GM12878 (cell line): Measurements from ENCODE around the gene ATP6V1C2. TPM values are rescaled to one million over a fixed set of nuclear protein-coding genes. Genes with fewer than 3 reads are reported as not detected.

Experiments
- ATAC-seq: fragments of 200-7000 bp; cut with Tn5 transposase; 3 replicates; pipeline ENCODE4 v1.9.1; 2020; ENCODE audit warnings: mild to moderate bottlenecking, moderate library complexity
- BruUV-seq: library from RNA; stranded (reverse); fragments of 400-500 nt; replicated peaks from 2 replicates; lab custom pipeline; 2021; lab: Mats Ljungman, UMichigan
- CTCF ChIA-PET: fragments of 300-600 bp; sonication (Branson Sonifier 250); formaldehyde crosslinking; extraction: SDS; loops from one replicate; lab custom pipeline; 2021; ENCODE audit warnings: inconsistent platforms; lab: Yijun Ruan, JAX
- POLR2A ChIA-PET: fragments of 350-600 bp; formaldehyde crosslinking; extraction: SDS; loops from one replicate; lab custom pipeline; 2021; ENCODE audit warnings: inconsistent platforms; lab: Charles Lee
- RAD21 ChIA-PET: fragments of 300-600 bp; sonication (Branson Sonifier 250); formaldehyde crosslinking; loops from one replicate; lab custom pipeline; 2023; ENCODE audit warnings: antibody characterized with exemption; ENCODE audit not compliant: unreplicated experiment; lab: Charles Lee
- SMC1A ChIA-PET: fragments of 300-600 bp; sonication (Branson Sonifier 250); formaldehyde crosslinking; loops from one replicate; lab custom pipeline; 2023; ENCODE audit not compliant: unreplicated experiment, uncharacterized antibody; lab: Charles Lee
- DNase-seq: peaks from one replicate; pipeline ENCODE4 v3.0.0-alpha.2; 2011; ENCODE audit warnings: low read depth, low spot score
- FAIRE-seq: peaks from 3 replicates; lab custom pipeline; 2011; peaks lifted over from hg19 to GRCh38; lab: Jason Lieb, UNC
- H2AFZ ChIP-seq: 2 replicates; pipeline ENCODE4 v1.6.0; 2011; ENCODE audit warnings: low read depth, low read length, control low read depth; ENCODE audit not compliant: control insufficient read depth
- H3K27ac ChIP-seq: 2 replicates; pipeline ENCODE4 v1.5.1; 2011; ENCODE audit warnings: control low read depth; ENCODE audit not compliant: control insufficient read depth, insufficient read depth
- H3K27me3 ChIP-seq, 2 experiments: replicated peaks in 1 of 2; 2 replicates each; pipeline versions ENCODE4 v1.6.0 to v1.6.1; 2011; ENCODE audit warnings: low read length in 1 of 2; ENCODE audit not compliant: control insufficient read depth in 2 of 2, insufficient read depth in 2 of 2
- H3K36me3 ChIP-seq, 2 experiments: 2 replicates each; pipeline ENCODE4 v1.5.1; 2011; ENCODE audit warnings: low read length in 1 of 2; ENCODE audit not compliant: control insufficient read depth in 2 of 2, insufficient read depth in 2 of 2
- H3K4me1 ChIP-seq: 2 replicates; pipeline ENCODE4 v1.6.1; 2011; ENCODE audit warnings: mild to moderate bottlenecking, low read length, moderate library complexity, mixed read lengths; ENCODE audit not compliant: control insufficient read depth, insufficient read depth
- H3K4me2 ChIP-seq: 2 replicates; pipeline ENCODE4 v1.6.0; 2011; ENCODE audit warnings: control low read depth; ENCODE audit not compliant: control insufficient read depth, insufficient read depth
- H3K4me3 ChIP-seq: fragments of 200-600 bp; sonication (generic); 2 replicates; pipeline ENCODE4 v1.5.1; 2016
- H3K79me2 ChIP-seq: 2 replicates; pipeline ENCODE4 v1.6.0; 2011; ENCODE audit warnings: low read length; ENCODE audit not compliant: control insufficient read depth, insufficient read depth
- H3K9ac ChIP-seq: 2 replicates; pipeline ENCODE4 v1.8.0; 2011; ENCODE audit warnings: low read length, control low read depth, mixed read lengths; ENCODE audit not compliant: control insufficient read depth, insufficient read depth
- H3K9me3 ChIP-seq: replicated peaks from 3 replicates; pipeline ENCODE4 v1.5.1; 2011; ENCODE audit warnings: mild to moderate bottlenecking, low read length; ENCODE audit not compliant: control insufficient read depth, insufficient read depth
- H4K20me1 ChIP-seq: 2 replicates; pipeline ENCODE4 v1.6.0; 2011; ENCODE audit not compliant: control insufficient read depth, insufficient read depth
- ASH2L ChIP-seq: fragments of 300-600, 200-600 bp; sonication (generic); IDR thresholded peaks from 2 replicates; pipeline ENCODE4 v1.6.1; 2017; ENCODE audit warnings: low read depth, mild to moderate bottlenecking, borderline replicate concordance
- ATF7 ChIP-seq: fragments of 450-650 bp; IDR thresholded peaks from 2 replicates; pipeline ENCODE4 v1.6.1; 2016; ENCODE audit warnings: low read depth, mild to moderate bottlenecking
- BACH1 ChIP-seq: fragments of 450-650 bp; IDR thresholded peaks from 2 replicates; pipeline ENCODE4 v1.6.1; 2017; ENCODE audit warnings: mild to moderate bottlenecking, borderline replicate concordance
- BHLHE40 ChIP-seq, 2 experiments: fragments of 450-650 bp in 1 of 2; IDR thresholded peaks; 2 replicates each; pipeline ENCODE4 v1.6.1; 2011 to 2017; ENCODE audit warnings: low read depth in 2 of 2, borderline replicate concordance in 1 of 2, improper control_type of control experiment in 1 of 2, low read length in 1 of 2, mild to moderate bottlenecking in 1 of 2
- EED ChIP-seq: sonication (generic); IDR thresholded peaks from 2 replicates; pipeline ENCODE4 v1.6.1; 2016; ENCODE audit warnings: antibody characterized with exemption, low read depth
- EGR1 ChIP-seq, 2 experiments: IDR thresholded peaks; 1 replicate in 1 of 2; 2 replicates in 1 of 2; pipeline ENCODE4 v1.6.1; 2011 to 2012; ENCODE audit warnings: low read depth in 2 of 2, low read length in 2 of 2, borderline replicate concordance in 1 of 2, mild to moderate bottlenecking in 1 of 2, moderate library complexity in 1 of 2
- EP300 ChIP-seq, 2 experiments: fragments of 150-350 bp in 1 of 2; IDR thresholded peaks; 2 replicates each; pipeline ENCODE4 v1.6.1; 2011 to 2012; ENCODE audit warnings: low read depth in 2 of 2, low read length in 2 of 2, borderline replicate concordance in 1 of 2, improper control_type of control experiment in 1 of 2, inconsistent platforms in 1 of 2; ENCODE audit not compliant: control insufficient read depth in 1 of 2
- FOXM1 ChIP-seq: IDR thresholded peaks from 2 replicates; pipeline ENCODE4 v1.6.1; 2012; ENCODE audit warnings: low read depth, mild to moderate bottlenecking, inconsistent platforms, low read length, moderate library complexity
- HDAC6 ChIP-seq: fragments of 200-600 bp; sonication (generic); IDR thresholded peaks from one replicate; pipeline ENCODE4 v1.8.0; 2017; ENCODE audit warnings: antibody characterized with exemption; ENCODE audit not compliant: unreplicated experiment
- KAT2A ChIP-seq: conservative IDR thresholded peaks from 2 replicates; pipeline ENCODE4 v1.6.1; 2011; ENCODE audit warnings: low read depth, low read length; ENCODE audit not compliant: control insufficient read depth
- LARP7 ChIP-seq: fragments of 450-650 bp; IDR thresholded peaks from 2 replicates; pipeline ENCODE4 v1.6.1; 2017; ENCODE audit warnings: mild to moderate bottlenecking
- NR2F1 ChIP-seq: fragments of 450-650 bp; conservative IDR thresholded peaks from 2 replicates; pipeline ENCODE4 v1.6.1; 2017; ENCODE audit warnings: mild to moderate bottlenecking
- RCOR1 ChIP-seq: conservative IDR thresholded peaks from 2 replicates; pipeline ENCODE4 v1.6.1; 2012; ENCODE audit warnings: low read depth, low read length, improper control_type of control experiment
- SMAD1 ChIP-seq: fragments of 450-650 bp; IDR thresholded peaks from 2 replicates; pipeline ENCODE4 v1.6.1; 2018; ENCODE audit warnings: mild to moderate bottlenecking, low read depth; ENCODE audit not compliant: partially characterized antibody
- SMAD5 ChIP-seq: IDR thresholded peaks from 2 replicates; pipeline ENCODE4 v1.6.1; 2016; ENCODE audit warnings: antibody characterized with exemption, low read depth
- SRF ChIP-seq, 2 experiments: IDR thresholded peaks; 2 replicates each; pipeline ENCODE4 v1.6.1; 2011; ENCODE audit warnings: low read depth in 2 of 2, low read length in 2 of 2, mild to moderate bottlenecking in 1 of 2, moderate library complexity in 1 of 2
- STAT1 ChIP-seq: fragments of 450-650 bp; conservative IDR thresholded peaks from 2 replicates; pipeline ENCODE4 v1.6.1; 2014; ENCODE audit warnings: antibody characterized with exemption, mild to moderate bottlenecking
- YBX1 ChIP-seq: fragments of 450-650 bp; IDR thresholded peaks from 2 replicates; pipeline ENCODE4 v1.6.1; 2016; ENCODE audit warnings: antibody characterized with exemption
- ZBED1 ChIP-seq: IDR thresholded peaks from 2 replicates; pipeline ENCODE4 v1.6.1; 2016; ENCODE audit warnings: borderline replicate concordance
- WGBS: methylation state at CpG from one replicate; pipeline ENCODE4 v1.1.6; 2016; ENCODE audit warnings: low lambda C conversion rate; ENCODE audit not compliant: insufficient replicate concordance, insufficient coverage; ENCODE audit errors: missing lambda C conversion rate; 5-methylcytosine and 5-hydroxymethylcytosine counted together
- in situ Hi-C: fragments of 300-500 bp; cut with MboI; formaldehyde crosslinking; loops from 9 replicates; pipeline ENCODE4 v1.14.3; 2018; ENCODE audit warnings: mixed read lengths
- intact Hi-C: fragments of 100-400 bp; cut with micrococcal nuclease; formaldehyde crosslinking; loops from one replicate; pipeline ENCODE4 v1.14.2; 2022; ENCODE audit not compliant: unreplicated experiment
- polyA plus RNA-seq, 11 experiments: library from polyadenylated mRNA; depleted of rRNA in 4 of 11; unstranded in 6 of 11; stranded (reverse) in 5 of 11; fragments of >200 nt; fragmentation: Nextera tagmentation in 4 of 11; fragmentation: Illumina TruSeq in 1 of 11; extraction: Ambion mirVana in 4 of 11; extraction: Trizol in 1 of 11; gene quantifications; 1 replicate in 1 of 11; 2 replicates in 10 of 11; pipeline versions ENCODE4 v1.2.1 to v1.2.3, GENCODE V29; 2011 to 2016; ENCODE audit warnings: inconsistent platforms in 2 of 11, missing spikeins in 2 of 11, low read depth in 1 of 11
- total RNA-seq, 4 experiments: library from RNA; depleted of rRNA in 3 of 4; stranded (reverse); fragments of >200 nt in 3 of 4; fragmentation: Illumina TruSeq in 1 of 4; extraction: Trizol in 1 of 4; gene quantifications; 2 replicates each; pipeline versions ENCODE4 v1.2.1 to v1.2.3, GENCODE V29; 2013 to 2021
- TF ChIP-seq, protein P1 (sequence below): IDR thresholded peaks from 2 replicates; pipeline ENCODE4 v1.6.1; 2012; ENCODE audit warnings: low read length, inconsistent platforms

Gene ATP6V1C2
- total and polyA plus RNA-seq, 10 of the 15 experiments (the other 5 are each of a cell fraction or from before 2014, with no cell fraction given), result 0.04 to 1.5 (median 0.24) TPM; not detected in 1

DNA sequence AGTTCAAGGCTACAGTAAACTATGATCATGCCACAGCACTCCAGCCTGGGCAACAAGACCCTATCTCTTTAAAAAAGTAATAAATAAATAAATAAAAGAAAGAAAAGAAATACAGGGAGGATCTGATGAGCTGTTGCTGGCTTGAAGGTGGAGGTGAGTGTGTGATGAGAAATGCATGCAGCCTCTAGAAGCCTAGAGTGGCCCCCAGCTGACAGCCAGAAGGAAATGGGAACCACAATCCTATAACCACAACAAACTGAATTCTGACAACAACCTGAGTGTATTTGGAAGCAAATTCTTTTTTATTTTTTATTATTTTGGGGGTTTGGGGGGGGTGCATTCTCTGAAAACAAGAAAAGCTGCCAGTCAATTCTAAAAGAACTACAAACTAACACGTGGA, 46.3 kb upstream of the ATP6V1C2 start:
- DNase-seq, result no peak
- no peak for TF ChIP-seq SMAD5
- TF ChIP-seq ZBED1, result no peak
- no peak for TF ChIP-seq ASH2L
- TF ChIP-seq EP300 (IDR thresholded peaks at IDR 0.05; ENCODE audit: borderline replicate concordance in 1 of 2, control insufficient read depth in 1 of 2, low read depth in 2 of 2, low read length in 2 of 2), result no peak
- no peak for TF ChIP-seq SRF (IDR thresholded peaks at IDR 0.05; ENCODE audit: low read depth in 2 of 2, low read length in 2 of 2)
- no peak for TF ChIP-seq BACH1
- no peak for TF ChIP-seq EED
- TF ChIP-seq SMAD1, result no peak
- TF ChIP-seq FOXM1, result no peak
- TF ChIP-seq LARP7, result no peak
- TF ChIP-seq RCOR1, result no peak
- TF ChIP-seq ATF7, result no peak
- TF ChIP-seq, protein P1, sequence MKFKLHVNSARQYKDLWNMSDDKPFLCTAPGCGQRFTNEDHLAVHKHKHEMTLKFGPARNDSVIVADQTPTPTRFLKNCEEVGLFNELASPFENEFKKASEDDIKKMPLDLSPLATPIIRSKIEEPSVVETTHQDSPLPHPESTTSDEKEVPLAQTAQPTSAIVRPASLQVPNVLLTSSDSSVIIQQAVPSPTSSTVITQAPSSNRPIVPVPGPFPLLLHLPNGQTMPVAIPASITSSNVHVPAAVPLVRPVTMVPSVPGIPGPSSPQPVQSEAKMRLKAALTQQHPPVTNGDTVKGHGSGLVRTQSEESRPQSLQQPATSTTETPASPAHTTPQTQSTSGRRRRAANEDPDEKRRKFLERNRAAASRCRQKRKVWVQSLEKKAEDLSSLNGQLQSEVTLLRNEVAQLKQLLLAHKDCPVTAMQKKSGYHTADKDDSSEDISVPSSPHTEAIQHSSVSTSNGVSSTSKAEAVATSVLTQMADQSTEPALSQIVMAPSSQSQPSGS, result no peak
- no peak for TF ChIP-seq NR2F1
- no peak for TF ChIP-seq STAT1
- no peak for TF ChIP-seq HDAC6
- no peak for TF ChIP-seq YBX1
- no peak for TF ChIP-seq KAT2A
- TF ChIP-seq EGR1 (IDR thresholded peaks at IDR 0.05; ENCODE audit: borderline replicate concordance in 1 of 2, low read depth in 2 of 2, low read length in 2 of 2), result no peak
- no peak for TF ChIP-seq BHLHE40 (IDR thresholded peaks at IDR 0.05; ENCODE audit: borderline replicate concordance in 1 of 2, low read depth in 2 of 2, low read length in 1 of 2)
- SMC1A ChIA-PET, result interaction anchor here (0.8 to 1.5 kb wide), 3 partner anchors 11 to 14 kb away, joined by 3 to 5 read pairs (median 5); partner anchors contain the start of gene NOL10
- Histone ChIP-seq H2AFZ (no peak overlapping the region), H3K9ac (no peak overlapping the region), H3K27me3 (no peaks in the 10 kb centered on the region), H3K27ac (no peak overlapping the region), H3K79me2 (no peaks in the 10 kb centered on the region), H3K4me3 (no peak overlapping the region), H3K9me3 (no peaks in the 10 kb centered on the region), H3K4me1 (no peaks in the 10 kb centered on the region), H4K20me1 (no peaks in the 10 kb centered on the region), H3K36me3 (peaks cover 1 to 8% of the 10 kb centered on the region in 2 experiments; a peak in 2 of 4 replicates), H3K4me2 (no peak overlapping the region)
- RAD21 ChIA-PET, result interaction anchor here (1.6 kb wide), 1 partner anchor 240 kb away, joined by 4 read pairs; no protein-coding TSS in a partner anchor
- in situ Hi-C loops (no loop called here), intact Hi-C loops (no loop called here)
- POLR2A ChIA-PET, result no interaction called here
- CTCF ChIA-PET, result interaction anchor here (0.9 to 2.3 kb wide), 6 partner anchors 12 to 240 kb away, joined by 3 to 6 read pairs (median 3); no protein-coding TSS in a partner anchor
- WGBS, result 5% methylated on average over 1 of the region's 1 CpG
- no peak for ATAC-seq
- no peak for FAIRE-seq
- BruUV-seq, result no TSS peak
